LNCAP (cell line): ENCODE data around the gene GPR37.

Experiments
- TF ChIP-seq, protein P1 (sequence below): fragments of 450-650 bp; IDR thresholded peaks from 2 replicates; pipeline ENCODE4 v1.5.1; 2017; ENCODE audit warnings: mild to moderate bottlenecking

Gene GPR37

GRCh38 chr7:124779620-124780019 lies 14.0 kb upstream of the GPR37 start:
- TF ChIP-seq, protein P1, sequence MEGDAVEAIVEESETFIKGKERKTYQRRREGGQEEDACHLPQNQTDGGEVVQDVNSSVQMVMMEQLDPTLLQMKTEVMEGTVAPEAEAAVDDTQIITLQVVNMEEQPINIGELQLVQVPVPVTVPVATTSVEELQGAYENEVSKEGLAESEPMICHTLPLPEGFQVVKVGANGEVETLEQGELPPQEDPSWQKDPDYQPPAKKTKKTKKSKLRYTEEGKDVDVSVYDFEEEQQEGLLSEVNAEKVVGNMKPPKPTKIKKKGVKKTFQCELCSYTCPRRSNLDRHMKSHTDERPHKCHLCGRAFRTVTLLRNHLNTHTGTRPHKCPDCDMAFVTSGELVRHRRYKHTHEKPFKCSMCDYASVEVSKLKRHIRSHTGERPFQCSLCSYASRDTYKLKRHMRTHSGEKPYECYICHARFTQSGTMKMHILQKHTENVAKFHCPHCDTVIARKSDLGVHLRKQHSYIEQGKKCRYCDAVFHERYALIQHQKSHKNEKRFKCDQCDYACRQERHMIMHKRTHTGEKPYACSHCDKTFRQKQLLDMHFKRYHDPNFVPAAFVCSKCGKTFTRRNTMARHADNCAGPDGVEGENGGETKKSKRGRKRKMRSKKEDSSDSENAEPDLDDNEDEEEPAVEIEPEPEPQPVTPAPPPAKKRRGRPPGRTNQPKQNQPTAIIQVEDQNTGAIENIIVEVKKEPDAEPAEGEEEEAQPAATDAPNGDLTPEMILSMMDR, result no peak

DNA sequence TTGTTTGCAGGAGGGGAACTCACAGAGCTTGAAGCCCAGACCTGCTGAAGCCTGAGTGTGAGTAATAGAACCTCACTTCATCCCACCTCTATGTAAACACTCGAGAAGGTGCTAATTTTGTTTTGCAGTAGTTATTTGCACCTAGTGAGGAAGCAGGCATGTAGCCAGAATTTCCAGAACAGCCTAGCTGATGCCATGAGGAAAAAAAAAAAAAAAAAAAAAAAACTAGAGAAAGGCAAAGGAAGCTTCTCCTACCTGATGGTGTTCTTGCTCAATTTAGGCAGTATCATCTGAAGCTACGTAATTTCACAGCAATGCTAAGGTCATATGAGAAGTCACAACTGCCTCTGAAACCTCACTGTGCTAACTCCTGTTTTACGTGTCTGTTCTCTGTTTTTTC lies 13.6 kb upstream of the GPR37 start:
- TF ChIP-seq, protein P1, result no peak

GRCh38 chr7:124777268-124777667 lies 11.7 kb upstream of the GPR37 start:
- TF ChIP-seq, protein P1, result no peak

DNA sequence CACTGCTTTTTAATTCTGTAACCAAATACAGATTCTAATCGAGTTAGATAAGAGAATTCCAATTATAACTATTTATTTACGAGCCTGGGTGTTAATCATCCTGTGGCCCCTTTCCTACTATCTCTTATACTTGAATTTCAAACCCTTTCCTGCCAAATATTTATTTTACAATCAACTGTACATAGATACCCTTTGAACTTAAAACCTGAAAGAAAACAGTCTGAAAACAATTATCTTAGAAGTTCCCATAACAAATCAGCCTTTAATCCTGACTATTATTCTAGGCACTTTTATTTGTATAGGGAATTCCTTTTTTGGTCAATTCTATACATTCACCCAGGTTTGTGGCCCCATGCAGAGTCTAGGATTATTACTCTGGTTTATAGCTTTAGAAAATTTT lies 10.6 kb upstream of the GPR37 start:
- TF ChIP-seq, protein P1, result no peak

DNA sequence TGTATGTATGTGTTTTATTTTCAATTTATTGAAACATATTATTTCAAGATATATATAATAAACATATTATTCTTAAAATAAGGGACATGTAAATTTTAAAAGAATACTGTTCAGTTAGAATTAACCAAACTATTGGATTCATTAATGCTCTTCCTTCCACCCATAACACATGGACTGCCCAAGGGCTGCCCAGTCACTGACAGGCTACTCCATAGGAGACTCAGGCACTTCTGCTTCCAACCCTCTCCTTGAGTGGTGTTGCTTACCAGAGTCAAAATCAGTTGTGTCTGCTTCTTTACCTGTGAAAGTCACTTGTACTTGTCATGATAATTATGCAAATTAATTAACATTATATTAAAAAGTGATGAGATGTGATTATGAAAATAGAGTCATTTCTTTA lies 9.8 kb upstream of the GPR37 start:
- TF ChIP-seq, protein P1, result no peak

DNA sequence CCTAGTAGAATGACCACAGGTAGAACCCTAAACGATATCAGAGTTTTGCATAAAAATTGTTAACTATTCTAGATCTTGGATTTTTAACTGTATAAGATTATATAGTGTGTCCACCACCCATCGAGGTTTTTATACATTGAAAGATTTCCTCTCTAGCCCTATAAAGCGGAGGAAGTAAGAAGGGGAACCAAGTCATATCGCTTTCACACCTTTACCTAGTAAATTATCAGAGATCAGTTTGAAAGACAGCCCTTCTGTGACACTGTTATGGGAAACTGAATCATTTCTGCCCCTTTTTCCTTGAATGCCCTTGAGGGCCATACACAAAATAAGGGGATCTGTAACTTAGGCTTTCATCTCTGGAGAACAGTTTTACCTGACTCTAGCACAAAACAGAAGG lies 8.3 kb upstream of the GPR37 start:
- TF ChIP-seq, protein P1, result no peak

GRCh38 chr7:124773339-124773738 lies 7.7 kb upstream of the GPR37 start:
- TF ChIP-seq, protein P1, result no peak

- TF ChIP-seq, protein P1, result no peak
Observed at GRCh38 chr7:124769136-124769535, 3.5 kb upstream of the GPR37 start.
